SIG-M5 treated with dmso at 0.1 percent for 504 hours (cell line): ENCODE results near the gene CDPF1.

Source experiments
- DNase-seq: peaks from one replicate; lab custom pipeline; 2025; ENCODE audit not compliant: unreplicated experiment; lab: John Stamatoyannopoulos, UW

Gene CDPF1

GRCh38 chr22:46250035-46250782 is at the start of gene CDPF1:
Gene CDPF1, minus strand, starts transcription at chr22:46250293. Its CDS starts 2,009 bp downstream, at chr22:46248284.
- DNase-seq = peak; percentile 81

- no peak for DNase-seq
These were observed 49.0 kb upstream of the CDPF1 start for GRCh38 chr22:46299101-46299500.

GRCh38 chr22:46297151-46297812 is 47.2 kb upstream of the CDPF1 start:
- DNase-seq = no peak

- DNase-seq = peak; percentile 94
These were observed 46.4 kb upstream of the CDPF1 start, which contains the start of gene GTSE1 for GRCh38 chr22:46296257-46297150. Gene GTSE1, plus strand, starts transcription at chr22:46296870. Its CDS starts 531 bp downstream, at chr22:46297401.

GRCh38 chr22:46295277-46295971 is 45.3 kb upstream of the CDPF1 start:
- DNase-seq = no peak

- no peak for DNase-seq
These were observed 44.7 kb upstream of the CDPF1 start for GRCh38 chr22:46294784-46295183.

GRCh38 chr22:46293577-46294260 is 43.6 kb upstream of the CDPF1 start:
- DNase-seq = peak; percentile 58

GRCh38 chr22:46292732-46293131 is 42.6 kb upstream of the CDPF1 start:
- no peak for DNase-seq

GRCh38 chr22:46292173-46292572 is 42.1 kb upstream of the CDPF1 start:
- DNase-seq = no peak

GRCh38 chr22:46290843-46291785 is 41.0 kb upstream of the CDPF1 start:
- DNase-seq = no peak

- no peak for DNase-seq
These were observed 40.2 kb upstream of the CDPF1 start for GRCh38 chr22:46290121-46290842.

- no peak for DNase-seq
These were observed 39.3 kb upstream of the CDPF1 start for GRCh38 chr22:46289244-46289891.

GRCh38 chr22:46288846-46289243 is 38.8 kb upstream of the CDPF1 start:
- no peak for DNase-seq

GRCh38 chr22:46287873-46288751 is 38.0 kb upstream of the CDPF1 start:
- DNase-seq = no peak

- DNase-seq = no peak
These were observed 37.1 kb upstream of the CDPF1 start for GRCh38 chr22:46286941-46287872.

- DNase-seq = no peak
These were observed 35.9 kb upstream of the CDPF1 start for GRCh38 chr22:46286006-46286405.
